K562 (cell line): ENCODE data around the gene GPR108. TPM values are rescaled to one million over a fixed set of nuclear protein-coding genes. Genes with fewer than 3 reads are reported as not detected.

ENCODE experiments used
- ARNT ChIP-seq, 2 experiments: fragments of 450-650 bp; IDR thresholded peaks; 2 replicates each; pipeline ENCODE4 v1.6.1; 2016; ENCODE audit warnings: mild to moderate bottlenecking in 1 of 2
- BRF1 ChIP-seq: IDR thresholded peaks from 3 replicates; pipeline ENCODE4 v1.6.1; 2011; ENCODE audit warnings: borderline replicate concordance, mild to moderate bottlenecking; ENCODE audit not compliant: insufficient read length; ENCODE audit errors: extremely low read depth
- CBFA2T3 ChIP-seq: fragments of 450-650 bp; IDR thresholded peaks from 2 replicates; pipeline ENCODE4 v1.6.1; 2017
- CREBBP ChIP-seq: IDR thresholded peaks from one replicate; pipeline ENCODE4 v1.6.1; 2012; ENCODE audit warnings: low read depth, mild to moderate bottlenecking, control low read depth, inconsistent platforms, low read length
- CUX1 ChIP-seq: fragments of 200-800 bp; sonication (Bioruptor generic); IDR thresholded peaks from 2 replicates; pipeline ENCODE4 v1.6.1; 2016; ENCODE audit warnings: missing genetic modification characterization, missing compliant biosample characterization
- GATAD2B ChIP-seq: fragments of 450-650 bp; IDR thresholded peaks from 2 replicates; pipeline ENCODE4 v1.6.1; 2017; ENCODE audit warnings: mild to moderate bottlenecking, borderline replicate concordance
- MTA1 ChIP-seq: fragments of 450-650 bp; IDR thresholded peaks from 2 replicates; pipeline ENCODE4 v1.6.1; 2017; ENCODE audit warnings: borderline replicate concordance
- PREB ChIP-seq: sonication (generic); formaldehyde crosslinking; IDR thresholded peaks from 2 replicates; pipeline ENCODE4 v1.8.1; 2023; ENCODE audit warnings: mild to moderate bottlenecking, missing genetic modification reagents
- PRMT5 ChIP-seq: sonication (generic); formaldehyde crosslinking; IDR thresholded peaks from 2 replicates; pipeline ENCODE4 v1.5.0; 2020; ENCODE audit warnings: missing genetic modification reagents
- SREBF2 ChIP-seq: sonication (generic); formaldehyde crosslinking; IDR thresholded peaks from 2 replicates; pipeline ENCODE4 v1.4.0; 2020; ENCODE audit warnings: mild to moderate bottlenecking, missing genetic modification reagents
- ZBTB11 ChIP-seq, 3 experiments: fragments of 200-800 bp in 1 of 3; fragments of 250-450 bp in 1 of 3; fragments of 450-650 bp in 1 of 3; sonication (Bioruptor Pico) in 1 of 3; sonication (Bioruptor generic) in 1 of 3; formaldehyde crosslinking in 1 of 3; IDR thresholded peaks; 2 replicates each; pipeline versions ENCODE4 v1.6.1 to v1.8.0; 2016 to 2022; ENCODE audit warnings: mild to moderate bottlenecking in 2 of 3, missing genetic modification characterization in 2 of 3, missing compliant biosample characterization in 1 of 3, moderate library complexity in 1 of 3
- ZNF589 ChIP-seq: fragments of 200-800 bp; sonication (Bioruptor generic); IDR thresholded peaks from 2 replicates; pipeline ENCODE4 v1.6.1; 2016; ENCODE audit warnings: low read depth, missing genetic modification characterization, missing compliant biosample characterization
- ZNF699 ChIP-seq: fragments of 250-450 bp; sonication (Bioruptor Pico); IDR thresholded peaks from 2 replicates; pipeline ENCODE4 v1.8.0; 2021; ENCODE audit warnings: mild to moderate bottlenecking, moderate library complexity; ENCODE audit not compliant: insufficient replicate concordance
- polyA plus RNA-seq, 8 experiments: library from polyadenylated mRNA; depleted of rRNA in 4 of 8; stranded (reverse) in 5 of 8; unstranded in 3 of 8; fragments of >200 nt; fragmentation: Nextera tagmentation in 2 of 8; fragmentation: Illumina TruSeq in 1 of 8; extraction: Ambion mirVana in 2 of 8; extraction: Trizol in 1 of 8; gene quantifications; 2 replicates each; pipeline versions ENCODE4 v1.2.1 to v1.2.3, GENCODE V29; 2011 to 2014; ENCODE audit warnings: inconsistent platforms in 1 of 8, missing spikeins in 1 of 8
- total RNA-seq, 7 experiments: library from RNA; depleted of rRNA in 6 of 7; stranded (reverse); fragments of >200 nt in 6 of 7; fragmentation: Illumina TruSeq in 2 of 7; extraction: Trizol in 2 of 7; gene quantifications; 2 replicates each; pipeline versions ENCODE4 v1.2.1 to v1.2.3, GENCODE V29; 2011 to 2021; ENCODE audit warnings: low replicate concordance in 1 of 7
- TF ChIP-seq, protein P1 (sequence below): fragments of 250-450 bp; sonication (Bioruptor Pico); IDR thresholded peaks from 2 replicates; pipeline ENCODE4 v1.8.0; 2021; ENCODE audit warnings: mild to moderate bottlenecking, moderate library complexity
- TF ChIP-seq, protein P2 (sequence below): fragments of 450-650 bp; formaldehyde crosslinking; IDR thresholded peaks from 2 replicates; pipeline ENCODE4 v1.4.0; 2022; ENCODE audit warnings: missing genetic modification characterization

GPR108 gene
- total and polyA plus RNA-seq, 9 of the 15 experiments (the other 6 are each of a cell fraction or from before 2014, with no cell fraction given): 2.4 to 33.2 (median 24.4) TPM

DNA sequence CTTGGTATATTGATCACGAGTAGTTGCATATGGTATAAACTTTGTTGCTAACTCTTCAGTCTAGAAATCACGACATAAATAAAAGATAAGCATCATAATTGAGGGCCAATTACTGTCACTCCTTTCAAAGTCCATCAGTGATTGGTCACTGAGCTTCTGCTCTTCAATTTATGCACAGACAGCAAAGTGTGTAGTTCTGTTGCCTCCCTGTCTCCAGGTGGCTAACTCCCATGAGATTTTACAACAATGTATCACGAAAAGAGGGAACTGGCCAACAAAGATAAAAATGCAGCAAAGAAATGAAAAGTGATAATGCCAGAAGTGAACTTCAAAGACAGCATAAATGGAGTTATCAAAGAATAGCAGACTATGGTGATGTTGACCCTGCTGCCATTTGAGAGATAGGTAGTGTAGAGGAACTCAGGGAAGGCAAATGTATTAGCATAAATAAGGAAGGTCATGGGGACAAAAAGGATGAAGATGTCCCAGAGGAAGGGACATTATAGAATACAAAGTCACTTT lies 54.7 kb downstream of the GPR108 start (continued):
- no peak for TF ChIP-seq BRF1
- no peak for TF ChIP-seq ZNF699 (CRISPR knock-in tag)
- peak; percentile 36 to 88; a peak in 3 of 4 replicates for TF ChIP-seq ARNT (IDR thresholded peaks at IDR 0.05)
- TF ChIP-seq, protein P1, sequence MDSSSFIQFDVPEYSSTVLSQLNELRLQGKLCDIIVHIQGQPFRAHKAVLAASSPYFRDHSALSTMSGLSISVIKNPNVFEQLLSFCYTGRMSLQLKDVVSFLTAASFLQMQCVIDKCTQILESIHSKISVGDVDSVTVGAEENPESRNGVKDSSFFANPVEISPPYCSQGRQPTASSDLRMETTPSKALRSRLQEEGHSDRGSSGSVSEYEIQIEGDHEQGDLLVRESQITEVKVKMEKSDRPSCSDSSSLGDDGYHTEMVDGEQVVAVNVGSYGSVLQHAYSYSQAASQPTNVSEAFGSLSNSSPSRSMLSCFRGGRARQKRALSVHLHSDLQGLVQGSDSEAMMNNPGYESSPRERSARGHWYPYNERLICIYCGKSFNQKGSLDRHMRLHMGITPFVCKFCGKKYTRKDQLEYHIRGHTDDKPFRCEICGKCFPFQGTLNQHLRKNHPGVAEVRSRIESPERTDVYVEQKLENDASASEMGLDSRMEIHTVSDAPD: no peak
- TF ChIP-seq PRMT5: no peak
- TF ChIP-seq, protein P2, sequence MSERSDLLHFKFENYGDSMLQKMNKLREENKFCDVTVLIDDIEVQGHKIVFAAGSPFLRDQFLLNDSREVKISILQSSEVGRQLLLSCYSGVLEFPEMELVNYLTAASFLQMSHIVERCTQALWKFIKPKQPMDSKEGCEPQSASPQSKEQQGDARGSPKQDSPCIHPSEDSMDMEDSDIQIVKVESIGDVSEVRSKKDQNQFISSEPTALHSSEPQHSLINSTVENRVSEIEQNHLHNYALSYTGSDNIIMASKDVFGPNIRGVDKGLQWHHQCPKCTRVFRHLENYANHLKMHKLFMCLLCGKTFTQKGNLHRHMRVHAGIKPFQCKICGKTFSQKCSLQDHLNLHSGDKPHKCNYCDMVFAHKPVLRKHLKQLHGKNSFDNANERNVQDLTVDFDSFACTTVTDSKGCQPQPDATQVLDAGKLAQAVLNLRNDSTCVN (CRISPR knock-in tag): no peak
- TF ChIP-seq CREBBP: no peak
- TF ChIP-seq CBFA2T3: peak; percentile 98
- peak in 1 of 3 experiments; percentile 58; a peak in 1 of 6 replicates for TF ChIP-seq ZBTB11 (CRISPR knock-in tag; IDR thresholded peaks at IDR 0.05)
- TF ChIP-seq PREB (CRISPR knock-in tag): no peak
- TF ChIP-seq ZNF589 (CRISPR knock-in tag): no peak
- TF ChIP-seq CUX1 (CRISPR knock-in tag): no peak
- no peak for TF ChIP-seq SREBF2 (CRISPR knock-in tag)
- TF ChIP-seq GATAD2B: no peak
- TF ChIP-seq MTA1: no peak
